ENCODE measurements around the gene KRT38. TPM values are rescaled to one million over a fixed set of nuclear protein-coding genes. Genes with fewer than 3 reads are reported as not detected.

The KRT38 gene
- total RNA-seq, 1 experiment from 2014 or later, result not detected

Other genes starting within 250 kb of the KRT38 start
- gene KRTAP9-2, start 214.3 kb downstream of the KRT38 start, total RNA-seq (2021), result not detected in 3 replicates
- gene KRTAP9-3, start 208.5 kb downstream of the KRT38 start, total RNA-seq (2021), result not detected in 3 replicates
- not detected in 3 replicates for gene KRTAP9-8, start 203.0 kb downstream of the KRT38 start, total RNA-seq (2021)
- not detected in 3 replicates for gene KRTAP9-4, start 191.3 kb downstream of the KRT38 start, total RNA-seq (2021)
- not detected in 3 replicates for gene KRTAP9-9, start 185.6 kb downstream of the KRT38 start, total RNA-seq (2021)
- not detected in 3 replicates for gene KRTAP9-6, start 175.6 kb downstream of the KRT38 start, total RNA-seq (2021)
- gene KRTAP9-7, start 165.3 kb downstream of the KRT38 start, total RNA-seq (2021), result not detected in 3 replicates
- not detected in 3 replicates for gene KRTAP29-1, start 138.1 kb downstream of the KRT38 start, total RNA-seq (2021)
- not detected in 3 replicates for gene KRTAP16-1, start 131.7 kb downstream of the KRT38 start, total RNA-seq (2021)
- gene KRTAP17-1, start 125.3 kb downstream of the KRT38 start, total RNA-seq (2021), result not detected in 3 replicates
- not detected in 3 replicates for gene KRT33A, start 90.2 kb downstream of the KRT38 start, total RNA-seq (2021)
- gene KRT33B, start 71.2 kb downstream of the KRT38 start, total RNA-seq (2021), result not detected in 3 replicates
- not detected in 3 replicates for gene KRT34, start 58.7 kb downstream of the KRT38 start, total RNA-seq (2021)
- not detected in 3 replicates for gene KRT31, start 43.4 kb downstream of the KRT38 start, total RNA-seq (2021)
- not detected in 3 replicates for gene KRT37, start 16.4 kb downstream of the KRT38 start, total RNA-seq (2021)
- not detected in 3 replicates for gene KRT32, start 26.4 kb upstream of the KRT38 start, total RNA-seq (2021)
- gene KRT35, start 40.2 kb upstream of the KRT38 start, total RNA-seq (2021), result not detected in 3 replicates
- gene KRT36, start 48.9 kb upstream of the KRT38 start, total RNA-seq (2021), result not detected in 3 replicates
- gene KRT13, start 64.6 kb upstream of the KRT38 start, total RNA-seq (2021), result not detected in 3 replicates
- gene KRT15, start 77.9 kb upstream of the KRT38 start, total RNA-seq (2021), result 0.34 to 0.55 TPM (median 0.37 TPM) in 3 replicates
- 110 to 130 TPM (median 124 TPM) in 3 replicates for gene KRT19, start 87.3 kb upstream of the KRT38 start, total RNA-seq (2021)
- gene KRT9, start 131.1 kb upstream of the KRT38 start, total RNA-seq (2021), result not detected in 3 replicates
- not detected in 3 replicates for gene KRT14, start 145.9 kb upstream of the KRT38 start, total RNA-seq (2021)
- not detected in 3 replicates for gene KRT16, start 171.8 kb upstream of the KRT38 start, total RNA-seq (2021)
- 0.53 to 1.5 TPM (median 0.92 TPM) in 3 replicates for gene KRT17, start 183.6 kb upstream of the KRT38 start, total RNA-seq (2021)
- gene EIF1, start 247.9 kb upstream of the KRT38 start, total RNA-seq (2021), result 466 to 481 TPM (median 475 TPM) in 3 replicates

All from WTC11 (cell line).